Posterior cingulate gyrus (tissue), 11 donors: ENCODE measurements around the gene ZNF329.

Experiments
- DNase-seq, 10 donors: peaks; one replicate each; pipeline versions ENCODE4 v3.0.0 to v3.0.0-alpha.2; 2020 to 2021; ENCODE audit warnings: mixed read lengths in 3 of 10
- intact Hi-C: fragments of 100-400 bp; cut with DNase I; formaldehyde crosslinking; loops from one replicate; pipeline ENCODE4 v1.15.1; 2023

ZNF329 gene

GRCh38 chr19:58084596-58085347, 65.8 kb downstream of the ZNF329 start:
- intact Hi-C loops, result no loop called here
- DNase-seq, result peak in 2 of 10 donors; percentile 71 to 80

- intact Hi-C loops, result no loop called here
- DNase-seq, result no peak
Observed at GRCh38 chr19:58083021-58083420, 67.6 kb downstream of the ZNF329 start.

GRCh38 chr19:58079792-58080191, 70.8 kb downstream of the ZNF329 start:
- peak in 3 of 10 donors; percentile 15 to 32 (median 17) for DNase-seq
- intact Hi-C loops, result no loop called here
